Right lobe of liver (tissue), 6 donors: ENCODE results near the gene TCF7L2. TPM values are rescaled to one million over a fixed set of nuclear protein-coding genes. Genes with fewer than 3 reads are reported as not detected.

Experiments
- ATAC-seq, 4 donors: fragments of 200-7000 bp; cut with Tn5 transposase; one replicate each; pipeline ENCODE4 v1.9.1; 2020; ENCODE audit warnings: mild to moderate bottlenecking in 4 of 4, moderate library complexity in 4 of 4
- DNase-seq, 3 donors: peaks; one replicate each; pipeline ENCODE4 v3.0.0-alpha.2; 2020
- H3K27ac ChIP-seq, 3 donors: fragments of 200-600 bp; one replicate each; pipeline ENCODE4 v1.8.0; 2022
- H3K27me3 ChIP-seq, 2 donors: fragments of 200-600 bp; one replicate each; pipeline ENCODE4 v1.8.0; 2022
- H3K36me3 ChIP-seq, 4 donors: fragments of 200-600 bp; sonication (generic) in 1 of 4; one replicate each; pipeline versions ENCODE4 v1.5.1 to v1.8.0; 2017 to 2022; ENCODE audit warnings: control low read depth in 1 of 4
- H3K4me1 ChIP-seq, 4 donors: fragments of 200-600 bp; sonication (generic) in 1 of 4; one replicate each; pipeline versions ENCODE4 v1.5.1 to v1.8.0; 2017 to 2022; ENCODE audit warnings: control low read depth in 1 of 4
- H3K4me3 ChIP-seq, 3 donors: fragments of 200-600 bp; one replicate each; pipeline ENCODE4 v1.8.0; 2022
- H3K9me3 ChIP-seq, 4 donors: fragments of 200-600 bp; sonication (generic) in 1 of 4; one replicate each; pipeline versions ENCODE4 v1.5.1 to v1.8.0; 2017 to 2022; ENCODE audit warnings: control low read depth in 1 of 4
- CTCF ChIP-seq, 4 donors: fragments of 200-600 bp in 3 of 4; fragments of 450-650 bp in 1 of 4; IDR thresholded peaks; one replicate each; pipeline versions ENCODE4 v1.5.1 to v1.8.0; 2016 to 2022; ENCODE audit warnings: antibody characterized with exemption in 4 of 4, mild to moderate bottlenecking in 2 of 4
- POLR2A ChIP-seq: fragments of 450-650 bp; IDR thresholded peaks from one replicate; pipeline ENCODE4 v1.6.1; 2017; ENCODE audit warnings: antibody characterized with exemption, mild to moderate bottlenecking
- WGBS: methylation state at CpG from one replicate; pipeline ENCODE4 v1.1.6; 2018; ENCODE audit warnings: low coverage, low lambda C conversion rate; ENCODE audit not compliant: insufficient coverage; ENCODE audit errors: missing lambda C conversion rate; 5-methylcytosine and 5-hydroxymethylcytosine counted together
- intact Hi-C, 2 donors: fragments of 100-400 bp; cut with DNase I; formaldehyde crosslinking; loops; one replicate each; pipeline versions ENCODE4 v1.11.2 to v1.14.1; 2022
- total RNA-seq, 6 experiments: library from RNA; depleted of rRNA in 2 of 6; stranded (reverse); fragments of >200 nt in 2 of 6; fragmentation: NEBNext Ultra II Directional in 3 of 6; extraction: Animal tissue kit (Norgen Biotek cat#: 25700) in 3 of 6; gene quantifications; one replicate each; pipeline versions ENCODE4 v1.1.0 to v1.2.4, GENCODE V29; 2016 to 2023
- donor health status: DM: no; HTN: yes; CAD: no.
- donor health status: DM: no; HTN: no; CAD: no.
- donor health status: DM: no; HTN: no; CAD: no.
- donor health status: DM: no; HTN: yes; CAD: no.
- donor health status: DM: no; HTN: yes; CAD: no.

The TCF7L2 gene
- total RNA-seq, 6 experiments from 2014 or later: 9.4 to 33.2 (median 16.7) TPM

GRCh38 chr10:113151190-113151666 lies 201.2 kb downstream of the TCF7L2 start:
- no peaks in the 10 kb centered on the region for H3K9me3 ChIP-seq
- H3K27me3 ChIP-seq: no peaks in the 10 kb centered on the region
- no peak overlapping the region for H3K4me3 ChIP-seq
- H3K36me3 ChIP-seq: peaks cover 12 to 89% (median 49%) of the 10 kb centered on the region in 4 donors
- H3K4me1 ChIP-seq: no peaks in the 10 kb centered on the region
- ATAC-seq: peak; percentile 16 to 49 (median 29)
- TF ChIP-seq CTCF (IDR thresholded peaks at IDR 0.05) (no peak), POLR2A (no peak)
- DNase-seq: no peak
- H3K27ac ChIP-seq: no peak overlapping the region
- intact Hi-C loops: no loop called here
- WGBS: 62% methylated on average over 5 of the region's 6 CpGs

- no peak for TF ChIP-seq CTCF (IDR thresholded peaks at IDR 0.05)
- TF ChIP-seq POLR2A: no peak
- Histone ChIP-seq H3K4me3 (no peak overlapping the region), H3K27me3 (no peaks in the 10 kb centered on the region), H3K4me1 (peaks cover 0 to 2% (median 0%) of the 10 kb centered on the region in 4 donors), H3K36me3 (peaks cover 12 to 80% (median 47%) of the 10 kb centered on the region in 4 donors), H3K9me3 (no peaks in the 10 kb centered on the region), H3K27ac (no peak overlapping the region)
- peak; percentile 34 to 40 (median 36) for ATAC-seq
- WGBS: 84% methylated on average over 11 of the region's 17 CpGs
- no peak for DNase-seq
- intact Hi-C loops: no loop called here
Measured at GRCh38 chr10:113153493-113154102, 203.6 kb downstream of the TCF7L2 start.

- H3K36me3 ChIP-seq: peaks cover 4 to 66% (median 43%) of the 10 kb centered on the region in 4 donors
- H3K27me3 ChIP-seq: no peaks in the 10 kb centered on the region
- 93% methylated on average over 7 of the region's 7 CpGs for WGBS
- peaks cover 0 to 8% (median 0%) of the 10 kb centered on the region in 4 donors for H3K4me1 ChIP-seq
- intact Hi-C loops: no loop called here
- no peak for ATAC-seq
- H3K27ac ChIP-seq: no peak overlapping the region
- H3K9me3 ChIP-seq: no peaks in the 10 kb centered on the region
- DNase-seq: no peak
- TF ChIP-seq POLR2A: no peak
- no peak overlapping the region for H3K4me3 ChIP-seq
Measured at GRCh38 chr10:113157441-113157840, 207.4 kb downstream of the TCF7L2 start.

- Histone ChIP-seq H3K9me3 (no peaks in the 10 kb centered on the region), H3K4me1 (peaks cover 0 to 8% (median 0%) of the 10 kb centered on the region in 4 donors), H3K4me3 (no peak overlapping the region), H3K36me3 (peaks cover 0 to 59% (median 38%) of the 10 kb centered on the region in 4 donors), H3K27me3 (no peaks in the 10 kb centered on the region), H3K27ac (no peak overlapping the region)
- intact Hi-C loops: no loop called here
- ATAC-seq: peak; percentile 51 to 76 (median 60)
- 67% methylated on average over 3 of the region's 3 CpGs for WGBS
- no peak for DNase-seq
- TF ChIP-seq CTCF (IDR thresholded peaks at IDR 0.05): no peak
- TF ChIP-seq POLR2A: no peak
Measured at GRCh38 chr10:113158183-113158582, 208.1 kb downstream of the TCF7L2 start.

- WGBS: 84% methylated on average over 8 of the region's 8 CpGs
- H3K36me3 ChIP-seq: peaks cover 0 to 45% (median 31%) of the 10 kb centered on the region in 4 donors
- TF ChIP-seq CTCF (IDR thresholded peaks at IDR 0.05): no peak
- no peak for TF ChIP-seq POLR2A
Measured at GRCh38 chr10:113159563-113159962, 209.5 kb downstream of the TCF7L2 start.

More at GRCh38 chr10:113159563-113159962, 209.5 kb downstream of the TCF7L2 start:
- DNase-seq (no peak), ATAC-seq (no peak)
- intact Hi-C loops: no loop called here
- Histone ChIP-seq H3K27ac (no peak overlapping the region), H3K27me3 (no peaks in the 10 kb centered on the region), H3K4me1 (peaks cover 0 to 8% (median 0%) of the 10 kb centered on the region in 4 donors), H3K4me3 (no peak overlapping the region), H3K9me3 (no peaks in the 10 kb centered on the region)
